ENCODE results near the gene MMADHC. TPM values are rescaled to one million over a fixed set of nuclear protein-coding genes. Genes with fewer than 3 reads are reported as not detected.

The MMADHC gene
- polyA plus RNA-seq, 1 donor (not counting 4 experiments of a cell fraction or from before 2014, with no cell fraction given), result 140 TPM

GRCh38 chr2:149616681-149617456 lies 29.3 kb upstream of the MMADHC start:
- H3K4me3 ChIP-seq (ENCODE audit: control insufficient read depth in 2 of 3, extremely low read depth in 1 of 3, insufficient read depth in 2 of 3, low read depth in 1 of 3, low read length in 3 of 3), result no peak overlapping the region
- FAIRE-seq, result no peak
- dilution Hi-C loops (cut with MboI; ENCODE audit: extremely low pct_ligation_motif_present, low sequenced_read_pairs), result no loop called here
- H3K79me2 ChIP-seq (ENCODE audit: control insufficient read depth, insufficient read depth, low read length), result no peaks in the 10 kb centered on the region
- TF ChIP-seq CTCF (optimal IDR thresholded peaks at IDR 0.05 in 1 of 3, IDR thresholded peaks at IDR 0.05 in 1 of 3, conservative IDR thresholded peaks at IDR 0.05 in 1 of 3; ENCODE audit: extremely low read depth in 1 of 3, insufficient read depth in 2 of 3, low read length in 3 of 3), result no peak
- TF ChIP-seq EZH2 (IDR thresholded peaks at IDR 0.05; ENCODE audit: low read length), result no peak
- no peaks in the 10 kb centered on the region for H3K9me1 ChIP-seq (ENCODE audit: control insufficient read depth, extremely low read depth, insufficient read depth, low read length)
- H4K20me1 ChIP-seq (ENCODE audit: control insufficient read depth, extremely low read depth, insufficient read depth, low read length), result no peaks in the 10 kb centered on the region
- no peak for DNase-seq (ENCODE audit: low read depth, low spot score)
- no peak overlapping the region for H3K4me2 ChIP-seq (ENCODE audit: control insufficient read depth, extremely low read depth, insufficient read depth, low read depth, low read length)
- H3K36me3 ChIP-seq (ENCODE audit: control insufficient read depth in 2 of 2, extremely low read depth in 1 of 2, insufficient read depth in 2 of 2, low read length in 2 of 2), result no peaks in the 10 kb centered on the region
- peaks cover 16% of the 10 kb centered on the region for H3K4me1 ChIP-seq (ENCODE audit: control insufficient read depth, extremely low read depth, insufficient read depth, low read length)
- no peaks in the 10 kb centered on the region for H3K9me3 ChIP-seq (ENCODE audit: control insufficient read depth, low read depth, low read length)
- H3K9ac ChIP-seq (ENCODE audit: control insufficient read depth, extremely low read depth, insufficient read depth, low read length), result no peak overlapping the region
- no peak overlapping the region for H2AFZ ChIP-seq (ENCODE audit: control insufficient read depth, low read length)
- H3K27ac ChIP-seq (ENCODE audit: control insufficient read depth, insufficient read depth, low read length), result no peak overlapping the region
- no peaks in the 10 kb centered on the region for H3K27me3 ChIP-seq (ENCODE audit: control insufficient read depth, extremely low read depth, insufficient read depth, low read length)

- Histone ChIP-seq H3K27ac (ENCODE audit: control insufficient read depth, insufficient read depth, low read length) (no peak overlapping the region), H3K4me2 (ENCODE audit: control insufficient read depth, extremely low read depth, insufficient read depth, low read depth, low read length) (no peak overlapping the region), H3K9ac (ENCODE audit: control insufficient read depth, extremely low read depth, insufficient read depth, low read length) (no peak overlapping the region), H3K9me1 (ENCODE audit: control insufficient read depth, extremely low read depth, insufficient read depth, low read length) (no peaks in the 10 kb centered on the region), H3K4me1 (ENCODE audit: control insufficient read depth, extremely low read depth, insufficient read depth, low read length) (peaks cover 27% of the 10 kb centered on the region), H3K27me3 (ENCODE audit: control insufficient read depth, extremely low read depth, insufficient read depth, low read length) (no peaks in the 10 kb centered on the region), H3K9me3 (ENCODE audit: control insufficient read depth, low read depth, low read length) (no peaks in the 10 kb centered on the region), H4K20me1 (ENCODE audit: control insufficient read depth, extremely low read depth, insufficient read depth, low read length) (no peaks in the 10 kb centered on the region), H3K4me3 (ENCODE audit: control insufficient read depth in 2 of 3, extremely low read depth in 1 of 3, insufficient read depth in 2 of 3, low read depth in 1 of 3, low read length in 3 of 3) (no peak overlapping the region), H3K79me2 (ENCODE audit: control insufficient read depth, insufficient read depth, low read length) (no peaks in the 10 kb centered on the region), H3K36me3 (ENCODE audit: control insufficient read depth in 2 of 2, extremely low read depth in 1 of 2, insufficient read depth in 2 of 2, low read length in 2 of 2) (no peaks in the 10 kb centered on the region), H2AFZ (ENCODE audit: control insufficient read depth, low read length) (no peak overlapping the region)
- TF ChIP-seq EZH2 (IDR thresholded peaks at IDR 0.05; ENCODE audit: low read length) (no peak), CTCF (optimal IDR thresholded peaks at IDR 0.05 in 1 of 3, IDR thresholded peaks at IDR 0.05 in 1 of 3, conservative IDR thresholded peaks at IDR 0.05 in 1 of 3; ENCODE audit: extremely low read depth in 1 of 3, insufficient read depth in 2 of 3, low read length in 3 of 3) (no peak)
- FAIRE-seq, result no peak
- dilution Hi-C loops (cut with MboI; ENCODE audit: extremely low pct_ligation_motif_present, low sequenced_read_pairs), result no loop called here
- no peak for DNase-seq (ENCODE audit: low read depth, low spot score)
Observed at GRCh38 chr2:149613704-149614103, 26.1 kb upstream of the MMADHC start.

Data from keratinocyte (primary cell).